ENCODE measurements around the gene YIF1B.
A peak's percentile ranks its signal among the peaks of the same experiment; 100 is the strongest.

Gene YIF1B

GRCh38 chr19:38303517-38304351, 12.0 kb downstream of the YIF1B start, which contains the start of gene C19orf33:
TSS of gene C19orf33 (plus strand) at chr19:38304251. CDS start at chr19:38304262, 11 bp downstream.
- DNase-seq, result no peak

GRCh38 chr19:38298821-38299680, 16.7 kb downstream of the YIF1B start:
- no peak for DNase-seq

GRCh38 chr19:38294090-38294489, 21.7 kb downstream of the YIF1B start:
- no peak for DNase-seq

GRCh38 chr19:38293281-38293680, 22.5 kb downstream of the YIF1B start:
- no peak for DNase-seq

- no peak for DNase-seq
Measured at GRCh38 chr19:38291855-38292254, 23.9 kb downstream of the YIF1B start.

- DNase-seq, result no peak
Measured at GRCh38 chr19:38290631-38291147, 25.1 kb downstream of the YIF1B start.

GRCh38 chr19:38289955-38290354, 25.8 kb downstream of the YIF1B start:
- no peak for DNase-seq

- DNase-seq, result no peak
Measured at GRCh38 chr19:38288123-38288855, 27.5 kb downstream of the YIF1B start.

GRCh38 chr19:38287604-38288003, 28.1 kb downstream of the YIF1B start:
- peak; percentile 60 for DNase-seq

GRCh38 chr19:38285567-38285966, 30.2 kb downstream of the YIF1B start:
- DNase-seq, result no peak

GRCh38 chr19:38284422-38284821, 31.3 kb downstream of the YIF1B start:
- DNase-seq, result no peak

- DNase-seq, result no peak
Measured at GRCh38 chr19:38283271-38283670, 32.5 kb downstream of the YIF1B start.

GRCh38 chr19:38281811-38282566, 33.8 kb downstream of the YIF1B start:
- no peak for DNase-seq

- no peak for DNase-seq
Measured at GRCh38 chr19:38280030-38280921, 35.5 kb downstream of the YIF1B start.

GRCh38 chr19:38278751-38279150, 37.0 kb downstream of the YIF1B start:
- DNase-seq, result no peak

GRCh38 chr19:38277969-38278680, 37.6 kb downstream of the YIF1B start:
- DNase-seq, result no peak

GRCh38 chr19:38277549-38277948, 38.2 kb downstream of the YIF1B start:
- DNase-seq, result no peak

- DNase-seq, result no peak
Measured at GRCh38 chr19:38276942-38277517, 38.7 kb downstream of the YIF1B start.

GRCh38 chr19:38274739-38275138, 41.0 kb downstream of the YIF1B start:
- DNase-seq, result no peak

GRCh38 chr19:38273499-38273898, 42.2 kb downstream of the YIF1B start:
- no peak for DNase-seq

Data from GDM1 (cell line).